HepG2 (cell line): ENCODE measurements around the gene SEBOX. TPM values are rescaled to one million over a fixed set of nuclear protein-coding genes. Genes with fewer than 3 reads are reported as not detected.

Experiments
- FOXJ3 ChIP-seq: sonication (generic); formaldehyde crosslinking; IDR thresholded peaks from 2 replicates; pipeline ENCODE4 v1.4.0; 2020; ENCODE audit warnings: missing genetic modification reagents, mild to moderate bottlenecking, borderline replicate concordance
- PRMT3 ChIP-seq: sonication (generic); formaldehyde crosslinking; IDR thresholded peaks from 2 replicates; pipeline ENCODE4 v1.8.1; 2022; ENCODE audit warnings: low read depth, mild to moderate bottlenecking, moderate library complexity, missing genetic modification reagents, borderline replicate concordance
- RAD21 ChIP-seq: fragments of 450-650 bp; formaldehyde crosslinking; IDR thresholded peaks from 2 replicates; pipeline ENCODE4 v1.5.0; 2020; ENCODE audit warnings: mild to moderate bottlenecking
- SOX6 ChIP-seq, 2 experiments: fragments of 450-650 bp in 1 of 2; sonication (generic) in 1 of 2; formaldehyde crosslinking in 1 of 2; IDR thresholded peaks; 2 replicates each; pipeline versions ENCODE4 v1.4.0 to v1.6.1; 2017 to 2020; ENCODE audit warnings: antibody characterized with exemption in 1 of 2, mild to moderate bottlenecking in 1 of 2, missing genetic modification reagents in 1 of 2
- THAP9 ChIP-seq: sonication (generic); formaldehyde crosslinking; IDR thresholded peaks from 2 replicates; pipeline ENCODE4; 2020; ENCODE audit warnings: missing genetic modification reagents, mild to moderate bottlenecking, borderline replicate concordance
- XBP1 ChIP-seq: sonication (generic); formaldehyde crosslinking; IDR thresholded peaks from 2 replicates; pipeline ENCODE4 v1.5.0; 2020; ENCODE audit warnings: missing genetic modification reagents
- YEATS4 ChIP-seq: sonication (generic); formaldehyde crosslinking; IDR thresholded peaks from 2 replicates; pipeline ENCODE4 v1.4.0; 2020; ENCODE audit warnings: missing genetic modification reagents, borderline replicate concordance
- ZBTB4 ChIP-seq: sonication (generic); formaldehyde crosslinking; IDR thresholded peaks from 2 replicates; pipeline ENCODE4 v1.4.0; 2020; ENCODE audit warnings: missing genetic modification reagents, mild to moderate bottlenecking, borderline replicate concordance
- ZNF124 ChIP-seq: sonication (generic); formaldehyde crosslinking; IDR thresholded peaks from 2 replicates; pipeline ENCODE4 v1.4.0; 2020; ENCODE audit warnings: missing genetic modification reagents
- ZNF7 ChIP-seq: IDR thresholded peaks from 2 replicates; pipeline ENCODE4 v1.6.1; 2016; ENCODE audit warnings: missing biosample characterization, missing genetic modification reagents
- ZNF746 ChIP-seq: sonication (generic); formaldehyde crosslinking; IDR thresholded peaks from 2 replicates; pipeline ENCODE4 v1.8.0; 2022; ENCODE audit warnings: mild to moderate bottlenecking, missing genetic modification reagents
- ZSCAN21 ChIP-seq: sonication (generic); formaldehyde crosslinking; IDR thresholded peaks from 2 replicates; pipeline ENCODE4 v1.8.0; 2022; ENCODE audit warnings: mild to moderate bottlenecking, missing genetic modification reagents, moderate library complexity, borderline replicate concordance
- polyA plus RNA-seq, 8 experiments: library from polyadenylated mRNA; depleted of rRNA in 3 of 8; stranded (reverse) in 7 of 8; unstranded in 1 of 8; fragments of >200 nt; fragmentation: Illumina TruSeq in 4 of 8; extraction: Trizol in 4 of 8; gene quantifications; 2 replicates each; pipeline versions ENCODE4 v1.2.1 to v1.2.3, GENCODE V29; 2011 to 2016; ENCODE audit warnings: low read depth in 4 of 8, missing spikeins in 1 of 8, mixed read lengths in 1 of 8; ENCODE audit not compliant: insufficient read depth in 1 of 8
- total RNA-seq, 5 experiments: library from RNA; depleted of rRNA; stranded (reverse); fragments of >200 nt; fragmentation: Illumina TruSeq; extraction: Trizol; gene quantifications; 2 replicates each; pipeline ENCODE4 v1.2.3, GENCODE V29; 2016; ENCODE audit warnings: low read depth in 1 of 5
- TF ChIP-seq, protein P1 (sequence below): sonication (generic); formaldehyde crosslinking; IDR thresholded peaks from 2 replicates; pipeline ENCODE4 v1.5.1; 2020; ENCODE audit warnings: mild to moderate bottlenecking, moderate library complexity, missing genetic modification reagents
- TF ChIP-seq, protein P2 (sequence below): sonication (generic); formaldehyde crosslinking; IDR thresholded peaks from 2 replicates; pipeline ENCODE4 v1.4.0; 2020; ENCODE audit warnings: missing genetic modification reagents
- TF ChIP-seq, protein P3 (sequence below): IDR thresholded peaks from 2 replicates; pipeline ENCODE4 v1.6.1; 2016

SEBOX gene
- total and polyA plus RNA-seq, 2 of the 13 experiments (the other 11 are each of a cell fraction or from before 2014, with no cell fraction given): not detected

- TF ChIP-seq, protein P1, sequence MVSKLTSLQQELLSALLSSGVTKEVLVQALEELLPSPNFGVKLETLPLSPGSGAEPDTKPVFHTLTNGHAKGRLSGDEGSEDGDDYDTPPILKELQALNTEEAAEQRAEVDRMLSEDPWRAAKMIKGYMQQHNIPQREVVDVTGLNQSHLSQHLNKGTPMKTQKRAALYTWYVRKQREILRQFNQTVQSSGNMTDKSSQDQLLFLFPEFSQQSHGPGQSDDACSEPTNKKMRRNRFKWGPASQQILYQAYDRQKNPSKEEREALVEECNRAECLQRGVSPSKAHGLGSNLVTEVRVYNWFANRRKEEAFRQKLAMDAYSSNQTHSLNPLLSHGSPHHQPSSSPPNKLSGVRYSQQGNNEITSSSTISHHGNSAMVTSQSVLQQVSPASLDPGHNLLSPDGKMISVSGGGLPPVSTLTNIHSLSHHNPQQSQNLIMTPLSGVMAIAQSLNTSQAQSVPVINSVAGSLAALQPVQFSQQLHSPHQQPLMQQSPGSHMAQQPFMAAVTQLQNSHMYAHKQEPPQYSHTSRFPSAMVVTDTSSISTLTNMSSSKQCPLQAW (CRISPR knock-in tag): peak; percentile 91
- TF ChIP-seq ZSCAN21 (CRISPR knock-in tag) (peak; percentile 75; the same call in 1 of the 2 replicates), YEATS4 (CRISPR knock-in tag) (peak; percentile 85; the same call in 1 of the 2 replicates), PRMT3 (CRISPR knock-in tag) (no peak), RAD21 (CRISPR knock-in tag) (peak; percentile 17; the same call in 1 of the 2 replicates), ZNF124 (CRISPR knock-in tag) (peak; percentile 49; the same call in 1 of the 2 replicates), ZNF746 (peak; percentile 100), ZBTB4 (CRISPR knock-in tag) (no peak; the same call in 1 of the 2 replicates), ZNF7 (CRISPR knock-in tag) (no peak), XBP1 (CRISPR knock-in tag) (no peak), SOX6 (IDR thresholded peaks at IDR 0.05) (no peak), SOX6 (CRISPR knock-in tag; IDR thresholded peaks at IDR 0.05) (peak; percentile 96), THAP9 (no peak; the same call in 1 of the 2 replicates), FOXJ3 (CRISPR knock-in tag) (peak; percentile 83; the same call in 1 of the 2 replicates)
- TF ChIP-seq, protein P2, sequence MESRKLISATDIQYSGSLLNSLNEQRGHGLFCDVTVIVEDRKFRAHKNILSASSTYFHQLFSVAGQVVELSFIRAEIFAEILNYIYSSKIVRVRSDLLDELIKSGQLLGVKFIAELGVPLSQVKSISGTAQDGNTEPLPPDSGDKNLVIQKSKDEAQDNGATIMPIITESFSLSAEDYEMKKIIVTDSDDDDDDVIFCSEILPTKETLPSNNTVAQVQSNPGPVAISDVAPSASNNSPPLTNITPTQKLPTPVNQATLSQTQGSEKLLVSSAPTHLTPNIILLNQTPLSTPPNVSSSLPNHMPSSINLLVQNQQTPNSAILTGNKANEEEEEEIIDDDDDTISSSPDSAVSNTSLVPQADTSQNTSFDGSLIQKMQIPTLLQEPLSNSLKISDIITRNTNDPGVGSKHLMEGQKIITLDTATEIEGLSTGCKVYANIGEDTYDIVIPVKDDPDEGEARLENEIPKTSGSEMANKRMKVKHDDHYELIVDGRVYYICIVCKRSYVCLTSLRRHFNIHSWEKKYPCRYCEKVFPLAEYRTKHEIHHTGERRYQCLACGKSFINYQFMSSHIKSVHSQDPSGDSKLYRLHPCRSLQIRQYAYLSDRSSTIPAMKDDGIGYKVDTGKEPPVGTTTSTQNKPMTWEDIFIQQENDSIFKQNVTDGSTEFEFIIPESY: peak; percentile 66; the same call in 1 of the 2 replicates
- TF ChIP-seq, protein P3, sequence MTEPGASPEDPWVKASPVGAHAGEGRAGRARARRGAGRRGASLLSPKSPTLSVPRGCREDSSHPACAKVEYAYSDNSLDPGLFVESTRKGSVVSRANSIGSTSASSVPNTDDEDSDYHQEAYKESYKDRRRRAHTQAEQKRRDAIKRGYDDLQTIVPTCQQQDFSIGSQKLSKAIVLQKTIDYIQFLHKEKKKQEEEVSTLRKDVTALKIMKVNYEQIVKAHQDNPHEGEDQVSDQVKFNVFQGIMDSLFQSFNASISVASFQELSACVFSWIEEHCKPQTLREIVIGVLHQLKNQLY (CRISPR knock-in tag): peak; percentile 66; the same call in 1 of the 2 replicates
Observed at GRCh38 chr17:28370035-28370743, 5.2 kb upstream of the SEBOX start, which contains the start of gene VTN (continued).
